Ishikawa (cell line): ENCODE results near the gene DCTD.

ENCODE experiments used
- CREB1 ChIP-seq: IDR thresholded peaks from 2 replicates; pipeline ENCODE4 v1.6.1; 2012; ENCODE audit warnings: low read depth
- EP300 ChIP-seq: IDR thresholded peaks from 2 replicates; pipeline ENCODE4 v1.6.1; 2012; ENCODE audit warnings: borderline replicate concordance
- FOXM1 ChIP-seq: IDR thresholded peaks from 2 replicates; pipeline ENCODE4 v1.6.1; 2012; ENCODE audit warnings: low read depth, borderline replicate concordance
- MAX ChIP-seq: IDR thresholded peaks from 2 replicates; pipeline ENCODE4 v1.6.1; 2012
- RAD21 ChIP-seq: IDR thresholded peaks from 2 replicates; pipeline ENCODE4 v1.6.1; 2012; ENCODE audit warnings: low read depth
- TAF1 ChIP-seq: IDR thresholded peaks from 2 replicates; pipeline ENCODE4 v1.6.1; 2012; ENCODE audit warnings: low read depth, mild to moderate bottlenecking
- TEAD4 ChIP-seq: IDR thresholded peaks from 2 replicates; pipeline ENCODE4 v1.6.1; 2012
- YY1 ChIP-seq: IDR thresholded peaks from 2 replicates; pipeline ENCODE4 v1.6.1; 2012; ENCODE audit warnings: low read depth
- ZBTB7A ChIP-seq: IDR thresholded peaks from 2 replicates; pipeline ENCODE4 v1.6.1; 2012; ENCODE audit warnings: low read depth
- TF ChIP-seq, protein P1 (sequence below): IDR thresholded peaks from 2 replicates; pipeline ENCODE4 v1.6.1; 2012; ENCODE audit warnings: low read depth, mild to moderate bottlenecking

DNA sequence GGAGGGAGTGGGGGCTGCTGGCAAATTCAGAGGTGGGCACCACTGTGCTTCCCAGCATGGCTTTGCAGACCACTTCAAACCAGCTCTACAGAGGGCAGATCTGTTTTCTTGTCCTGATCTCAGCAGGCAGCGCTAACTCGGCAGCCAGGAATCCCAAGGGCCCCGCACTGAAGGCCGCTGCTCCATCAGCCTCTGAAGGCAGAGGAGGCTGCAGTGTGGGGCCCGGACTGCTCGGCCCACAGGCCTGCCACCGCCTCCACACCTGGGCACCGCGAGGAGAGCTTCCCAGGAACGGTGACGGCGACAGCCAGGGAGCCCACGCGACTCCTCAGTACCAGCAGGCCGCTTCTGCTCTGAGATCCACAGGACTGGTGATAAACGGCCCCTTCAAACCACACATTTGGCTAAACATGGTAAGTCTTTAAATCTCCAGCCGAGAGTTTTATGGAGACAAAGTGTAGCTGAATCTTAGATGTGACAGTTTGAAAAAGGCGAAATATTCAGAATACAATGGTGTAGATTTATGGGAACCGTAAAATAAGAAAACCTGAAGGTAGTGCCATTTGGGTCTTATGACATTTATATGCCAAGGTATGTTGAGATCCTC is 23.6 kb downstream of the DCTD start:
- TF ChIP-seq TAF1 (no peak), FOXM1 (no peak), RAD21 (no peak), CREB1 (no peak), YY1 (no peak), TEAD4 (no peak), ZBTB7A (no peak), MAX (no peak), EP300 (no peak)
- TF ChIP-seq, protein P1, sequence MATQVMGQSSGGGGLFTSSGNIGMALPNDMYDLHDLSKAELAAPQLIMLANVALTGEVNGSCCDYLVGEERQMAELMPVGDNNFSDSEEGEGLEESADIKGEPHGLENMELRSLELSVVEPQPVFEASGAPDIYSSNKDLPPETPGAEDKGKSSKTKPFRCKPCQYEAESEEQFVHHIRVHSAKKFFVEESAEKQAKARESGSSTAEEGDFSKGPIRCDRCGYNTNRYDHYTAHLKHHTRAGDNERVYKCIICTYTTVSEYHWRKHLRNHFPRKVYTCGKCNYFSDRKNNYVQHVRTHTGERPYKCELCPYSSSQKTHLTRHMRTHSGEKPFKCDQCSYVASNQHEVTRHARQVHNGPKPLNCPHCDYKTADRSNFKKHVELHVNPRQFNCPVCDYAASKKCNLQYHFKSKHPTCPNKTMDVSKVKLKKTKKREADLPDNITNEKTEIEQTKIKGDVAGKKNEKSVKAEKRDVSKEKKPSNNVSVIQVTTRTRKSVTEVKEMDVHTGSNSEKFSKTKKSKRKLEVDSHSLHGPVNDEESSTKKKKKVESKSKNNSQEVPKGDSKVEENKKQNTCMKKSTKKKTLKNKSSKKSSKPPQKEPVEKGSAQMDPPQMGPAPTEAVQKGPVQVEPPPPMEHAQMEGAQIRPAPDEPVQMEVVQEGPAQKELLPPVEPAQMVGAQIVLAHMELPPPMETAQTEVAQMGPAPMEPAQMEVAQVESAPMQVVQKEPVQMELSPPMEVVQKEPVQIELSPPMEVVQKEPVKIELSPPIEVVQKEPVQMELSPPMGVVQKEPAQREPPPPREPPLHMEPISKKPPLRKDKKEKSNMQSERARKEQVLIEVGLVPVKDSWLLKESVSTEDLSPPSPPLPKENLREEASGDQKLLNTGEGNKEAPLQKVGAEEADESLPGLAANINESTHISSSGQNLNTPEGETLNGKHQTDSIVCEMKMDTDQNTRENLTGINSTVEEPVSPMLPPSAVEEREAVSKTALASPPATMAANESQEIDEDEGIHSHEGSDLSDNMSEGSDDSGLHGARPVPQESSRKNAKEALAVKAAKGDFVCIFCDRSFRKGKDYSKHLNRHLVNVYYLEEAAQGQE = no peak
